GM19193 (cell line): ENCODE data around the gene VWA5B2.

ENCODE experiments used
- POLR2A ChIP-seq: IDR thresholded peaks from 4 replicates; pipeline ENCODE4 v1.6.1; 2011; ENCODE audit not compliant: insufficient read depth, insufficient read length; ENCODE audit errors: extremely low read depth

VWA5B2 gene

GRCh38 chr3:184250167-184250828 lies 20.9 kb downstream of the VWA5B2 start:
- TF ChIP-seq POLR2A = no peak

- no peak for TF ChIP-seq POLR2A
Measured at GRCh38 chr3:184255291-184256039, 26.1 kb downstream of the VWA5B2 start.

- TF ChIP-seq POLR2A = no peak
Measured at GRCh38 chr3:184257083-184257915, 27.9 kb downstream of the VWA5B2 start.

GRCh38 chr3:184258926-184259325 lies 29.5 kb downstream of the VWA5B2 start:
- no peak for TF ChIP-seq POLR2A

- TF ChIP-seq POLR2A = no peak
Measured at GRCh38 chr3:184259396-184259877, 30.1 kb downstream of the VWA5B2 start.

- no peak for TF ChIP-seq POLR2A
Measured at GRCh38 chr3:184259878-184260723, 30.7 kb downstream of the VWA5B2 start.

GRCh38 chr3:184260724-184261269 lies 31.4 kb downstream of the VWA5B2 start:
- no peak for TF ChIP-seq POLR2A

- no peak for TF ChIP-seq POLR2A
Measured at GRCh38 chr3:184261270-184261853, 32.0 kb downstream of the VWA5B2 start, which contains the start of gene CAMK2N2. Gene CAMK2N2, minus strand, starts transcription at chr3:184261553. Its CDS starts 268 bp downstream, at chr3:184261285.

- no peak for TF ChIP-seq POLR2A
Measured at GRCh38 chr3:184261854-184262763, 32.7 kb downstream of the VWA5B2 start.

GRCh38 chr3:184262764-184263179 lies 33.4 kb downstream of the VWA5B2 start:
- TF ChIP-seq POLR2A = no peak

- no peak for TF ChIP-seq POLR2A
Measured at GRCh38 chr3:184272269-184272668, 42.9 kb downstream of the VWA5B2 start.

- no peak for TF ChIP-seq POLR2A
Measured at GRCh38 chr3:184275381-184275701, 46.0 kb downstream of the VWA5B2 start.
